PC-3 (cell line): ENCODE data around the gene DERL3.

ENCODE experiments used
- EZH2phosphoT487 ChIP-seq: fragments of 300-600 bp; sonication (generic); IDR thresholded peaks from 2 replicates; pipeline ENCODE4 v1.6.1; 2018; ENCODE audit warnings: mild to moderate bottlenecking, antibody characterized with exemption, low read length, borderline replicate concordance
- TF ChIP-seq, protein P1 (sequence below): fragments of 300-600 bp; sonication (generic); conservative IDR thresholded peaks from 2 replicates; pipeline ENCODE4 v1.5.1; 2017; ENCODE audit warnings: antibody characterized with exemption, low read depth, mild to moderate bottlenecking, low read length

DNA sequence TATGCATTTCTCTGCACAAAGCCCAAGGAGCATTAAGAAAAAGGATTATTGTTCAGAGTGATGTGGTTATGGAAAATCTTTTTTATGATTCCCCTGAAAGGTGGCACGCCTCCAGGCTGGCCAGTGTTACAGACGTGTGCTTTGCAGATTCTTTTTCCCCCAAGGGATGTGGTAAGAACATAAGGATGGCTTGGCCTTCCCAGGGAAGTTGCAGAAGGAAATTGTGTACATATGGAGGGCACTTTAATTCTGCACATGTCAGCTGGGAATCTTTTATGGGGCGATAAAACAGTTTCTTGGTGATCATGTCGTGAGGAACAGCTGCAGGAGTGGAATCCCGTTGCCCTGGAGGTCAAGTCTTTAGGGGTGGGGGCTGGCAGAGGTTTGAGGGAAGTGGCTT is 42.3 kb downstream of the DERL3 start:
- TF ChIP-seq, protein P1, sequence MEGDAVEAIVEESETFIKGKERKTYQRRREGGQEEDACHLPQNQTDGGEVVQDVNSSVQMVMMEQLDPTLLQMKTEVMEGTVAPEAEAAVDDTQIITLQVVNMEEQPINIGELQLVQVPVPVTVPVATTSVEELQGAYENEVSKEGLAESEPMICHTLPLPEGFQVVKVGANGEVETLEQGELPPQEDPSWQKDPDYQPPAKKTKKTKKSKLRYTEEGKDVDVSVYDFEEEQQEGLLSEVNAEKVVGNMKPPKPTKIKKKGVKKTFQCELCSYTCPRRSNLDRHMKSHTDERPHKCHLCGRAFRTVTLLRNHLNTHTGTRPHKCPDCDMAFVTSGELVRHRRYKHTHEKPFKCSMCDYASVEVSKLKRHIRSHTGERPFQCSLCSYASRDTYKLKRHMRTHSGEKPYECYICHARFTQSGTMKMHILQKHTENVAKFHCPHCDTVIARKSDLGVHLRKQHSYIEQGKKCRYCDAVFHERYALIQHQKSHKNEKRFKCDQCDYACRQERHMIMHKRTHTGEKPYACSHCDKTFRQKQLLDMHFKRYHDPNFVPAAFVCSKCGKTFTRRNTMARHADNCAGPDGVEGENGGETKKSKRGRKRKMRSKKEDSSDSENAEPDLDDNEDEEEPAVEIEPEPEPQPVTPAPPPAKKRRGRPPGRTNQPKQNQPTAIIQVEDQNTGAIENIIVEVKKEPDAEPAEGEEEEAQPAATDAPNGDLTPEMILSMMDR: no peak
- no peak for TF ChIP-seq EZH2phosphoT487
